Spleen (tissue), 11 donors: ENCODE data around the gene CMTM6. TPM values are rescaled to one million over a fixed set of nuclear protein-coding genes. Genes with fewer than 3 reads are reported as not detected.

Experiments
- DNase-seq: peaks from one replicate; pipeline ENCODE4 v3.0.0-alpha.2; 2020
- H3K27ac ChIP-seq, 8 donors: fragments of 200-600 bp; sonication (generic) in 7 of 8; 1 replicate in 4 of 8; 2 replicates in 4 of 8; pipeline versions ENCODE4 v1.5.0 to v1.8.0; 2016 to 2021; ENCODE audit warnings: inconsistent platforms in 4 of 8, mild to moderate bottlenecking in 4 of 8, moderate library complexity in 1 of 8
- H3K27me3 ChIP-seq, 7 donors: fragments of 200-600 bp; sonication (generic) in 6 of 7; replicated peaks in 1 of 7; 1 replicate in 4 of 7; 2 replicates in 3 of 7; pipeline versions ENCODE4 v1.5.0 to v1.8.0; 2016 to 2021; ENCODE audit warnings: inconsistent platforms in 3 of 7, mild to moderate bottlenecking in 1 of 7
- H3K36me3 ChIP-seq, 6 donors: fragments of 200-600 bp; sonication (generic) in 5 of 6; 1 replicate in 4 of 6; 2 replicates in 2 of 6; pipeline versions ENCODE4 v1.5.0 to v1.8.0; 2016 to 2021; ENCODE audit warnings: inconsistent platforms in 2 of 6
- H3K4me1 ChIP-seq, 6 donors: fragments of 200-600 bp; sonication (generic) in 5 of 6; 1 replicate in 3 of 6; 2 replicates in 3 of 6; pipeline versions ENCODE4 v1.5.0 to v1.8.0; 2016 to 2021; ENCODE audit warnings: inconsistent platforms in 3 of 6
- H3K4me3 ChIP-seq, 8 donors: fragments of 200-600 bp; sonication (generic) in 7 of 8; 1 replicate in 4 of 8; 2 replicates in 4 of 8; pipeline versions ENCODE4 v1.5.0 to v1.8.0; 2016 to 2021; ENCODE audit warnings: inconsistent platforms in 4 of 8, mild to moderate bottlenecking in 4 of 8, moderate library complexity in 2 of 8
- H3K9me3 ChIP-seq, 8 donors: fragments of 200-600 bp; sonication (generic) in 7 of 8; 1 replicate in 4 of 8; 2 replicates in 4 of 8; pipeline versions ENCODE4 v1.5.0 to v1.8.0; 2016 to 2021; ENCODE audit warnings: inconsistent platforms in 4 of 8
- CTCF ChIP-seq, 11 experiments: fragments of 200-600 bp in 7 of 11; fragments of 450-650 bp in 4 of 11; sonication (generic) in 4 of 11; IDR thresholded peaks in 8 of 11; conservative IDR thresholded peaks in 3 of 11; 1 replicate in 7 of 11; 2 replicates in 4 of 11; pipeline versions ENCODE4 v1.4.0 to v1.8.0; 2016 to 2021; ENCODE audit warnings: antibody characterized with exemption in 11 of 11, inconsistent platforms in 4 of 11, mild to moderate bottlenecking in 1 of 11
- POLR2A ChIP-seq, 3 donors: fragments of 450-650 bp; IDR thresholded peaks; one replicate each; pipeline ENCODE4 v1.5.1; 2017; ENCODE audit warnings: antibody characterized with exemption in 3 of 3, mild to moderate bottlenecking in 1 of 3
- POLR2AphosphoS5 ChIP-seq, 3 donors: sonication (generic); formaldehyde crosslinking; IDR thresholded peaks; one replicate each; pipeline ENCODE4 v1.5.1; 2017; ENCODE audit warnings: antibody characterized with exemption in 3 of 3
- WGBS, 5 donors: extraction: QIAGEN DNeasy Blood & Tissue Kit in 3 of 5; methylation state at CpG; one replicate each; pipeline versions ENCODE4 v1.1.5 to v1.1.7; 2013 to 2018; 5-methylcytosine and 5-hydroxymethylcytosine counted together
- intact Hi-C: fragments of 100-400 bp; cut with DNase I; formaldehyde crosslinking; loops from one replicate; pipeline ENCODE4 v1.15.0; 2023; ENCODE audit warnings: low total_unique reads
- polyA plus RNA-seq, 3 donors: library from polyadenylated mRNA; stranded (reverse); fragments of 200-250 nt; gene quantifications; one replicate each; pipeline ENCODE4 v1.2.1, GENCODE V29; 2013
- total RNA-seq, 7 donors: library from RNA; depleted of rRNA in 3 of 7; stranded (reverse); fragments of >200 nt in 3 of 7; fragmentation: NEBNext Ultra II Directional in 4 of 7; extraction: Animal tissue kit (Norgen Biotek cat#: 25700) in 4 of 7; gene quantifications; one replicate each; pipeline versions ENCODE4 v1.1.0 to v1.2.1, GENCODE V29; 2016 to 2021
- donor health status: healthy with polysubstance abuse.
- donor health status: DM: no; HTN: no; CAD: no; lungs with moderate emphysema.
- donor health status: DM: no; HTN: no; CAD: no.
- donor health status: Bipolar disorder and iron deficiency.
- donor health status: healthy.
- donor health status: DM: no; HTN: no; CAD: no.
- donor health status: DM: yes; HTN: yes; CAD: no.

The CMTM6 gene
- total and polyA plus RNA-seq, 10 donors = 26.6 to 116 (median 75.4) TPM

GRCh38 chr3:32499585-32499984 lies 3.1 kb downstream of the CMTM6 start:
- no peaks in the 10 kb centered on the region for H3K27me3 ChIP-seq
- no peak overlapping the region for H3K4me3 ChIP-seq
- intact Hi-C loops = no loop called here
- no peak for TF ChIP-seq POLR2A (IDR thresholded peaks at IDR 0.05)
- TF ChIP-seq CTCF (IDR thresholded peaks at IDR 0.05 in 8 of 11, conservative IDR thresholded peaks at IDR 0.05 in 3 of 11) = no peak
- no peak for TF ChIP-seq POLR2AphosphoS5 (IDR thresholded peaks at IDR 0.05)
- H3K36me3 ChIP-seq = peaks cover 0 to 14% (median 0%) of the 10 kb centered on the region in 6 donors
- peaks cover 11 to 81% (median 70%) of the 10 kb centered on the region in 6 donors for H3K4me1 ChIP-seq
- no peaks in the 10 kb centered on the region for H3K9me3 ChIP-seq
- H3K27ac ChIP-seq = peak overlapping the region in 2 of 8 donors; percentile 1 to 99
- WGBS, 5 donors = 79 to 95% (median 91%) methylated on average over 2 of the region's 2 CpGs
- no peak for DNase-seq

GRCh38 chr3:32498992-32499391 lies 3.7 kb downstream of the CMTM6 start:
- TF ChIP-seq POLR2A (IDR thresholded peaks at IDR 0.05) (no peak), POLR2AphosphoS5 (IDR thresholded peaks at IDR 0.05) (no peak), CTCF (IDR thresholded peaks at IDR 0.05 in 8 of 11, conservative IDR thresholded peaks at IDR 0.05 in 3 of 11) (no peak)
- peaks cover 0 to 14% (median 0%) of the 10 kb centered on the region in 6 donors for H3K36me3 ChIP-seq
- no peaks in the 10 kb centered on the region for H3K27me3 ChIP-seq
- no peaks in the 10 kb centered on the region for H3K9me3 ChIP-seq
- peak overlapping the region in 3 of 8 donors; percentile 48 to 64 (median 53) for H3K27ac ChIP-seq
- no peak overlapping the region for H3K4me3 ChIP-seq
- H3K4me1 ChIP-seq = peaks cover 17 to 86% (median 76%) of the 10 kb centered on the region in 6 donors
- 91 to 97% (median 94%) methylated on average over 3 of the region's 3 CpGs for WGBS, 5 donors
- DNase-seq = no peak
- intact Hi-C loops = no loop called here

GRCh38 chr3:32498252-32498651 lies 4.4 kb downstream of the CMTM6 start:
- TF ChIP-seq POLR2A (IDR thresholded peaks at IDR 0.05) = no peak
- no peak for TF ChIP-seq CTCF (IDR thresholded peaks at IDR 0.05 in 8 of 11, conservative IDR thresholded peaks at IDR 0.05 in 3 of 11)
- WGBS, 5 donors = 58 to 74% (median 67%) methylated on average over 3 of the region's 3 CpGs
- no peak for DNase-seq
- H3K9me3 ChIP-seq = no peaks in the 10 kb centered on the region
- H3K4me3 ChIP-seq = peak overlapping the region in 1 of 8 donors; percentile 4
- H3K27ac ChIP-seq = peak overlapping the region in 6 of 8 donors; percentile 16 to 70 (median 50)
- H3K36me3 ChIP-seq = peaks cover 0 to 14% (median 0%) of the 10 kb centered on the region in 6 donors
- H3K27me3 ChIP-seq = no peaks in the 10 kb centered on the region
- intact Hi-C loops = no loop called here
- H3K4me1 ChIP-seq = peaks cover 24 to 92% (median 81%) of the 10 kb centered on the region in 6 donors

GRCh38 chr3:32495609-32496008 lies 7.0 kb downstream of the CMTM6 start:
- no peak for DNase-seq
- Histone ChIP-seq H3K27me3 (no peaks in the 10 kb centered on the region), H3K9me3 (no peaks in the 10 kb centered on the region), H3K36me3 (peaks cover 0 to 39% (median 3%) of the 10 kb centered on the region in 6 donors), H3K4me3 (no peak overlapping the region), H3K27ac (peak overlapping the region in 2 of 8 donors; percentile 33 to 41), H3K4me1 (peaks cover 29 to 99% (median 80%) of the 10 kb centered on the region in 6 donors)
- WGBS, 5 donors = 78 to 96% (median 81%) methylated on average over 2 of the region's 2 CpGs
- intact Hi-C loops = no loop called here
- no peak for TF ChIP-seq CTCF (IDR thresholded peaks at IDR 0.05 in 8 of 11, conservative IDR thresholded peaks at IDR 0.05 in 3 of 11)
- no peak for TF ChIP-seq POLR2AphosphoS5 (IDR thresholded peaks at IDR 0.05)
- TF ChIP-seq POLR2A (IDR thresholded peaks at IDR 0.05) = no peak
